ENCODE results near the gene IMPA2. TPM values are rescaled to one million over a fixed set of nuclear protein-coding genes. Genes with fewer than 3 reads are reported as not detected.

IMPA2 gene
- polyA plus RNA-seq, 4 donors = 22.6 to 58.3 (median 36.8) TPM

DNA sequence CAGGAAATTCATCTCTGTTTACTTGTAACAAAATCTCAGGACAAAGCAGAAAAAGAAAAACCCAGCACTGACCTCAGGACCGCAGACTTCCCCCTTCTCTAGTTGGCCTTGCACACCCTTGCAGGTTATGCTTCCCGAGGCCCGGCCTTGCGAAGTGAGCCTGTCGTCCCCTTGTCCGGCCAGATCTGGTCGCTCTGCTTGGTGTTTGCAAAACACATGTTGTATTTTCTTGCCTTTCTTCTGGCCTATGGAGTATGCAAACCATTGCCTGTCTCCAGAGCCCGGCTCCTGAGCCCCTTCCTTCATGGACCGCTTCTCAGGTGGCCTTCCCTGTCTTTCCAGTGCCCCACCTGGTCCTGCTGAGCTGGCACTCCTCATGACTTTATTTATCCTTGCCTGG, 4.8 kb downstream of the IMPA2 start:
- Histone ChIP-seq H3K27me3 (ENCODE audit: control insufficient read depth in 3 of 3, insufficient read depth in 3 of 3, low read length in 3 of 3) (no peaks in the 10 kb centered on the region), H3K4me1 (ENCODE audit: control insufficient read depth in 3 of 3, insufficient read depth in 2 of 3, low read depth in 1 of 3, low read length in 2 of 3) (peaks cover 0 to 27% (median 3%) of the 10 kb centered on the region in 3 donors), H3K36me3 (ENCODE audit: control insufficient read depth in 3 of 3, insufficient read depth in 2 of 3, low read depth in 1 of 3, low read length in 3 of 3) (peaks cover 0 to 11% (median 0%) of the 10 kb centered on the region in 3 donors), H3K9me3 (ENCODE audit: control insufficient read depth in 2 of 2, insufficient read depth in 1 of 2, low read depth in 1 of 2, low read length in 1 of 2) (no peaks in the 10 kb centered on the region), H3K27ac (ENCODE audit: low read depth in 1 of 3, low read length in 2 of 3) (no peak overlapping the region), H3K4me3 (ENCODE audit: low read depth in 1 of 3, low read length in 3 of 3) (no peak overlapping the region)
- no peak for FAIRE-seq
- peak in 1 of 2 donors; percentile 1 for DNase-seq
- WGBS, 3 donors = 82 to 95% (median 90%) methylated on average over 9 of the region's 9 CpGs

GRCh38 chr18:11987527-11987926, 6.2 kb downstream of the IMPA2 start:
- peaks cover 0 to 13% (median 0%) of the 10 kb centered on the region in 3 donors for H3K36me3 ChIP-seq (ENCODE audit: control insufficient read depth in 3 of 3, insufficient read depth in 2 of 3, low read depth in 1 of 3, low read length in 3 of 3)
- H3K9me3 ChIP-seq (ENCODE audit: control insufficient read depth in 2 of 2, insufficient read depth in 1 of 2, low read depth in 1 of 2, low read length in 1 of 2) = no peaks in the 10 kb centered on the region
- no peak for FAIRE-seq
- WGBS, 3 donors = 66 to 81% (median 73%) methylated on average over 7 of the region's 7 CpGs
- H3K4me1 ChIP-seq (ENCODE audit: control insufficient read depth in 3 of 3, insufficient read depth in 2 of 3, low read depth in 1 of 3, low read length in 2 of 3) = peaks cover 0 to 23% (median 3%) of the 10 kb centered on the region in 3 donors
- H3K27ac ChIP-seq (ENCODE audit: low read depth in 1 of 3, low read length in 2 of 3) = no peak overlapping the region
- peak in 1 of 2 donors; percentile 1 for DNase-seq
- no peaks in the 10 kb centered on the region for H3K27me3 ChIP-seq (ENCODE audit: control insufficient read depth in 3 of 3, insufficient read depth in 3 of 3, low read length in 3 of 3)
- no peak overlapping the region for H3K4me3 ChIP-seq (ENCODE audit: low read depth in 1 of 3, low read length in 3 of 3)

DNA sequence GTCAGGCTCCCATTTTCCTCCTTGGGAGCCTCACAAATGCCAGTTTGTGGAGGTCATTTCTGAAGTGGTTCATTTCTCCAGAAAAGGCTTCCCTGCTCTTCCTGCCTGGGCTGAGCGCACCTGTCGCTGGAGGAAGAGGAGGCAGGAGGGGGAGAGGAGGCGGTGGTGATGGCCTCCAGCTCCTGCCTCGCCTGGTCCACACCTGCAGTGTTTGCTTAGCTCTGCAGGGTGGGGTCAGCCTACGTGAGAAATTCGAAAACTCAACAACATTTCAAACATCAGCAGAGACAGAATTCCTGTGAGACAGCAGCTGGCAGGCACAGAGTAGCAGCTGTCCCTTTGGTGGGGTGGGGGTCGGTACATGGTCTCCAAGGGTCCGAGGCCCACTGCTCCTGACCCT, 7.9 kb downstream of the IMPA2 start:
- WGBS, 3 donors = 31 to 54% (median 32%) methylated on average over 8 of the region's 8 CpGs
- Histone ChIP-seq H3K27ac (ENCODE audit: low read depth in 1 of 3, low read length in 2 of 3) (peak overlapping the region in 1 of 3 donors; percentile 33), H3K36me3 (ENCODE audit: control insufficient read depth in 3 of 3, insufficient read depth in 2 of 3, low read depth in 1 of 3, low read length in 3 of 3) (peaks cover 0 to 16% (median 0%) of the 10 kb centered on the region in 3 donors), H3K4me3 (ENCODE audit: low read depth in 1 of 3, low read length in 3 of 3) (no peak overlapping the region), H3K9me3 (ENCODE audit: control insufficient read depth in 2 of 2, insufficient read depth in 1 of 2, low read depth in 1 of 2, low read length in 1 of 2) (no peaks in the 10 kb centered on the region), H3K4me1 (ENCODE audit: control insufficient read depth in 3 of 3, insufficient read depth in 2 of 3, low read depth in 1 of 3, low read length in 2 of 3) (peaks cover 0 to 23% (median 0%) of the 10 kb centered on the region in 3 donors), H3K27me3 (ENCODE audit: control insufficient read depth in 3 of 3, insufficient read depth in 3 of 3, low read length in 3 of 3) (no peaks in the 10 kb centered on the region)
- FAIRE-seq (no peak), DNase-seq (no peak)

- no peak for DNase-seq
- WGBS, 3 donors = 54 to 80% (median 55%) methylated on average over 5 to 6 of the region's 6 CpGs
Measured at GRCh38 chr18:11989966-11990380, 8.7 kb downstream of the IMPA2 start.

DNA sequence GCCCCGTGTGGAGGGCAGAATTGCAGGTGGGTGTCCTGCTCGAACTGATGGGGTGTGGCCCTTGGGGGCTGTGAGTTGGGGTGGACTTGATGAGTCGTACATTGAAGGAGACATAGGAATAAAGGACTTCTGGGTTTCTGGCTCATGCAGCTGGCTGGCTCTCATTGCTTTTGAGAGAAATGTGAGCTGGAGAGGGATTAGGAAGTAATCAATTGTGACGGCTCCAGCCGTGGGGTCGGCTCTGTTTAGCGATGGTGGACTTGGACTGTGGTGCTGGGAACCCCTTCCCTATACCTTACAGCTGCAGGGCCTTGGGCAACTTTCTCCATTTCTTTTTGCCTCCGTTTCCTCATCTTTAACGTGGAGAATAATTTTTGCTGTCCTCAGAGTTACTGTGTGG, 9.2 kb downstream of the IMPA2 start:
- H3K4me3 ChIP-seq (ENCODE audit: low read depth in 1 of 3, low read length in 3 of 3) = no peak overlapping the region
- no peak overlapping the region for H3K27ac ChIP-seq (ENCODE audit: low read depth in 1 of 3, low read length in 2 of 3)
- no peaks in the 10 kb centered on the region for H3K27me3 ChIP-seq (ENCODE audit: control insufficient read depth in 3 of 3, insufficient read depth in 3 of 3, low read length in 3 of 3)
- FAIRE-seq (no peak), DNase-seq (no peak)
- H3K9me3 ChIP-seq (ENCODE audit: control insufficient read depth in 2 of 2, insufficient read depth in 1 of 2, low read depth in 1 of 2, low read length in 1 of 2) = no peaks in the 10 kb centered on the region
- peaks cover 0 to 16% (median 0%) of the 10 kb centered on the region in 3 donors for H3K36me3 ChIP-seq (ENCODE audit: control insufficient read depth in 3 of 3, insufficient read depth in 2 of 3, low read depth in 1 of 3, low read length in 3 of 3)
- WGBS, 3 donors = 62 to 68% (median 67%) methylated on average over 9 of the region's 9 CpGs
- H3K4me1 ChIP-seq (ENCODE audit: control insufficient read depth in 3 of 3, insufficient read depth in 2 of 3, low read depth in 1 of 3, low read length in 2 of 3) = peaks cover 0 to 36% (median 0%) of the 10 kb centered on the region in 3 donors

More at GRCh38 chr18:11989966-11990380, 8.7 kb downstream of the IMPA2 start:
- Histone ChIP-seq H3K27ac (ENCODE audit: low read depth in 1 of 3, low read length in 2 of 3) (peak overlapping the region in 1 of 3 donors; percentile 33), H3K36me3 (ENCODE audit: control insufficient read depth in 3 of 3, insufficient read depth in 2 of 3, low read depth in 1 of 3, low read length in 3 of 3) (peaks cover 0 to 16% (median 0%) of the 10 kb centered on the region in 3 donors), H3K4me3 (ENCODE audit: low read depth in 1 of 3, low read length in 3 of 3) (no peak overlapping the region), H3K4me1 (ENCODE audit: control insufficient read depth in 3 of 3, insufficient read depth in 2 of 3, low read depth in 1 of 3, low read length in 2 of 3) (peaks cover 0 to 31% (median 0%) of the 10 kb centered on the region in 3 donors), H3K27me3 (ENCODE audit: control insufficient read depth in 3 of 3, insufficient read depth in 3 of 3, low read length in 3 of 3) (no peaks in the 10 kb centered on the region), H3K9me3 (ENCODE audit: control insufficient read depth in 2 of 2, insufficient read depth in 1 of 2, low read depth in 1 of 2, low read length in 1 of 2) (no peaks in the 10 kb centered on the region)
- no peak for FAIRE-seq

DNA sequence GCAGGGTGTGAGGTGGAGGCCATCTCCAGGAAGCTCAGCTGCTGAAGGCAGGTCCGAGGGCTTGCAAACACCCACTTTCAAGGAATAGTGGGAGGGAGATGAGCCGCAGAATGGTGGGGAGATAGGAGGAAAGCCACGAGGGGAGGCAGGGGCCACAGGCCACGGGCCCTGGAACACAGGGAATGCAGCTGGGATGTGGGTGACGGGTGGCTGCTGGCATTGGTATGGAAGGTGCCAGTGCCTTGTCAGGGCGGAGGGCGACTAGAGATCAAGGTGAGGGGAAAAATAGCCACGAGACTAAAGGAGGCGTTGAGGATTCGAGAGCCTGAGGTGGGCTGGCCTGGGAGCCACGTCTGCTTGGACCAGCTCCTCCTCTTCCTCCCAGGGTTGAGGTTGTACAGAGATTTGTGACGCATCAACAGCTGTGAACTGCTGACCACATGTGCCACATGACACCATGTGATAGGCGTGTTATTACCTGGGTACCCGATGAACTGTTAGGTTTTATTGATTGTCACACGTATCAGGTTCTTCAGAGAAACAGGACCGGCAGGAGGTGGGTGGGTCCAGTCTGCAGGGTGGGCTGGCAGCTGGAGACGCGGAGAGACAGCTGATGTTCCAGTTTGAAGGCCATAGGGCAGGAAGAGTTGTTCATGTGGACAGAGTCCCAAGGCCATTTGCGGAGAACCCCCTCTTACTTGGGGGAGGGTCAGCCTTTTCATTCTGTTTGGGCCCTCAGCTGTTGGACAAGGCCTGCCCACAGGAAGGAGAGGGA, 9.9 kb downstream of the IMPA2 start:
- H3K9me3 ChIP-seq (ENCODE audit: control insufficient read depth in 2 of 2, insufficient read depth in 1 of 2, low read depth in 1 of 2, low read length in 1 of 2) = no peaks in the 10 kb centered on the region
- no peak overlapping the region for H3K27ac ChIP-seq (ENCODE audit: low read depth in 1 of 3, low read length in 2 of 3)
- H3K36me3 ChIP-seq (ENCODE audit: control insufficient read depth in 3 of 3, insufficient read depth in 2 of 3, low read depth in 1 of 3, low read length in 3 of 3) = peaks cover 0 to 14% (median 0%) of the 10 kb centered on the region in 3 donors
- 77 to 86% (median 81%) methylated on average over 19 of the region's 19 CpGs for WGBS, 3 donors
- H3K4me1 ChIP-seq (ENCODE audit: control insufficient read depth in 3 of 3, insufficient read depth in 2 of 3, low read depth in 1 of 3, low read length in 2 of 3) = peaks cover 0 to 43% (median 0%) of the 10 kb centered on the region in 3 donors
- FAIRE-seq (no peak), DNase-seq (no peak)
- H3K4me3 ChIP-seq (ENCODE audit: low read depth in 1 of 3, low read length in 3 of 3) = no peak overlapping the region
- H3K27me3 ChIP-seq (ENCODE audit: control insufficient read depth in 3 of 3, insufficient read depth in 3 of 3, low read length in 3 of 3) = no peaks in the 10 kb centered on the region

DNA sequence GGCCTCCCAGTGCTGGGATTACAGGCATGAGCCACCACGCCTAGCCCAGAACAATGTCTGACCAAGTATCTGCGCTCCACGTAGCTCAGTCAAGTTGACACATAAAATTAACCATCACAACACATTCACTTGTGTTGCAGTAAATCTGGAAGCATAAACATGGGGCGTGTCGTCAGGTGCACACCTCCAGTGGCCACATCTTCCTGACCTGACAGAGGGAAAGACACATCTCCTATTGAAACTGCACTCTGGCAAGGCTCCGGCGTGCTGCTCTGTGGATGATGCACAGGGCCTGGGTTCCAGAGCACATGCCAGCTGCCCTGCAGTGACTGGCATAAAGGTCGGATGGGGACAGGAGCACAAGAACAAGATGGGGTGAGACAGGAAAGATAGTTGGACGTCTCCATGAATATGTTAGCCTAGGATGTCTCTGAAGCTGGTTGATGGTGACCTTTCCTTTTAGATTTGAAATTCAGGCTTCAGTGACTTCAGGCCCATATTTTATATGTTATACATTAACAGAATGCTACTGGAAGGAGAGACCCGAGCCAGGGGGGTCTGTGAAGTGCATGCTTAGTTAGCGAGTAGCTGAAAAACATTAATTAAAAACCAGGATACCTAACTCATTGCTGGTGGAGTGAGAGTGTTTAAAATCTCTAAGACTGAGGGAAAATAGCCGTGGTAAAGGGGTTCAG, 10.9 kb downstream of the IMPA2 start:
- H3K27me3 ChIP-seq (ENCODE audit: control insufficient read depth in 3 of 3, insufficient read depth in 3 of 3, low read length in 3 of 3) = no peaks in the 10 kb centered on the region
- 72 to 78% (median 78%) methylated on average over 12 of the region's 12 CpGs for WGBS, 3 donors
- FAIRE-seq (no peak), DNase-seq (no peak)
- peaks cover 0 to 47% (median 0%) of the 10 kb centered on the region in 3 donors for H3K4me1 ChIP-seq (ENCODE audit: control insufficient read depth in 3 of 3, insufficient read depth in 2 of 3, low read depth in 1 of 3, low read length in 2 of 3)
- H3K9me3 ChIP-seq (ENCODE audit: control insufficient read depth in 2 of 2, insufficient read depth in 1 of 2, low read depth in 1 of 2, low read length in 1 of 2) = no peaks in the 10 kb centered on the region
- peaks cover 0 to 14% (median 0%) of the 10 kb centered on the region in 3 donors for H3K36me3 ChIP-seq (ENCODE audit: control insufficient read depth in 3 of 3, insufficient read depth in 2 of 3, low read depth in 1 of 3, low read length in 3 of 3)
- H3K4me3 ChIP-seq (ENCODE audit: low read depth in 1 of 3, low read length in 3 of 3) = no peak overlapping the region
- no peak overlapping the region for H3K27ac ChIP-seq (ENCODE audit: low read depth in 1 of 3, low read length in 2 of 3)

- DNase-seq (no peak), FAIRE-seq (no peak)
- Histone ChIP-seq H3K27me3 (ENCODE audit: control insufficient read depth in 3 of 3, insufficient read depth in 3 of 3, low read length in 3 of 3) (no peaks in the 10 kb centered on the region), H3K36me3 (ENCODE audit: control insufficient read depth in 3 of 3, insufficient read depth in 2 of 3, low read depth in 1 of 3, low read length in 3 of 3) (peaks cover 0 to 14% (median 0%) of the 10 kb centered on the region in 3 donors), H3K27ac (ENCODE audit: low read depth in 1 of 3, low read length in 2 of 3) (peak overlapping the region in 1 of 3 donors; percentile 85), H3K9me3 (ENCODE audit: control insufficient read depth in 2 of 2, insufficient read depth in 1 of 2, low read depth in 1 of 2, low read length in 1 of 2) (no peaks in the 10 kb centered on the region), H3K4me3 (ENCODE audit: low read depth in 1 of 3, low read length in 3 of 3) (no peak overlapping the region), H3K4me1 (ENCODE audit: control insufficient read depth in 3 of 3, insufficient read depth in 2 of 3, low read depth in 1 of 3, low read length in 2 of 3) (peaks cover 0 to 47% (median 0%) of the 10 kb centered on the region in 3 donors)
- WGBS, 3 donors = 85 to 88% (median 88%) methylated on average over 11 of the region's 11 CpGs
Measured at GRCh38 chr18:11993264-11993916, 12.1 kb downstream of the IMPA2 start.

Data from small intestine (tissue), 7 donors.